Right lobe of liver (tissue), 4 donors: ENCODE measurements around the gene IRF5.

Experiments used
- POLR2A ChIP-seq: fragments of 450-650 bp; IDR thresholded peaks from one replicate; pipeline ENCODE4 v1.6.1; 2017; ENCODE audit warnings: antibody characterized with exemption, mild to moderate bottlenecking
- TF ChIP-seq, protein P1 (sequence below), 4 donors: fragments of 200-600 bp in 3 of 4; fragments of 450-650 bp in 1 of 4; IDR thresholded peaks; one replicate each; pipeline versions ENCODE4 v1.5.1 to v1.8.0; 2016 to 2022; ENCODE audit warnings: antibody characterized with exemption in 4 of 4, mild to moderate bottlenecking in 2 of 4
- donor health status: DM: no; HTN: no; CAD: no.
- donor health status: DM: no; HTN: no; CAD: no.
- donor health status: DM: no; HTN: yes; CAD: no.

DNA sequence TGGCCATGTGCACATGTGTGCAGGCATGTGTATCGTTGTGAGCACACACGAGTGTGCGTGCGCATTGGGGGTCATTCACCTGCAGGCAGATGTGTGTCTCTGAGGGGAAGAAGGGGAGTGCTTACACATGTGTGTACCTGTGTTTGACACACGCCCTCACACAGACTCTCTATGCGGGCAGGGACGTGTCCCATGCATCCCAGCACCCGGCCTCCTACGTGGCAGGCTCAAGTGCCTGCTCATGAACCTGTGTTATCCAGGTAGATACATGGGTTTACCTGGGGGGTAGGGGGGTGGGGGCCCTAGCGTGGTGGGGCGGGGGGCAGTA is 45.8 kb upstream of the IRF5 start:
- TF ChIP-seq POLR2A: no peak
- TF ChIP-seq, protein P1, sequence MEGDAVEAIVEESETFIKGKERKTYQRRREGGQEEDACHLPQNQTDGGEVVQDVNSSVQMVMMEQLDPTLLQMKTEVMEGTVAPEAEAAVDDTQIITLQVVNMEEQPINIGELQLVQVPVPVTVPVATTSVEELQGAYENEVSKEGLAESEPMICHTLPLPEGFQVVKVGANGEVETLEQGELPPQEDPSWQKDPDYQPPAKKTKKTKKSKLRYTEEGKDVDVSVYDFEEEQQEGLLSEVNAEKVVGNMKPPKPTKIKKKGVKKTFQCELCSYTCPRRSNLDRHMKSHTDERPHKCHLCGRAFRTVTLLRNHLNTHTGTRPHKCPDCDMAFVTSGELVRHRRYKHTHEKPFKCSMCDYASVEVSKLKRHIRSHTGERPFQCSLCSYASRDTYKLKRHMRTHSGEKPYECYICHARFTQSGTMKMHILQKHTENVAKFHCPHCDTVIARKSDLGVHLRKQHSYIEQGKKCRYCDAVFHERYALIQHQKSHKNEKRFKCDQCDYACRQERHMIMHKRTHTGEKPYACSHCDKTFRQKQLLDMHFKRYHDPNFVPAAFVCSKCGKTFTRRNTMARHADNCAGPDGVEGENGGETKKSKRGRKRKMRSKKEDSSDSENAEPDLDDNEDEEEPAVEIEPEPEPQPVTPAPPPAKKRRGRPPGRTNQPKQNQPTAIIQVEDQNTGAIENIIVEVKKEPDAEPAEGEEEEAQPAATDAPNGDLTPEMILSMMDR (IDR thresholded peaks at IDR 0.05): no peak
